Measurements from ENCODE around the gene PROCR. TPM values are rescaled to one million over a fixed set of nuclear protein-coding genes. Genes with fewer than 3 reads are reported as not detected.

Gene PROCR
- total RNA-seq, 2 experiments from 2014 or later: not detected

DNA sequence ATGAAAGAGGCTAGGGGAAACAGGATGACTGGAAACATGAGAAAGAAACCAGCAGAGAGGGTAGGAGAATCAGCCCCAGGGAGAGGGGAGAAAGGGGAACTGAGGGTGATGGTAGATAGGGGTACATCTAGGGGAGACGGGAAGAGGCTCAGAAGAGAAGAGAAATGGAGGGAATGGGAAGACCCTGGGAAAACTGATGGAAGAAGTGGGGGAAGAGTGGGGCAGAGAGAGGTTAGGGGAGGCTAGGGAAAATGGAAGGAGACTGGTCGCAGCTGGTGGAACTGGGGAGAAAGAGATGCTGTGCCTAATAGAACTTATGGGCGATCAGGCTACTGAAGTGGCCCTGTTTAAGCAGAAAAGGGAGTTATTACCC lies 548 bp downstream of the PROCR start:
- Histone ChIP-seq H2AFZ (ENCODE audit: low read length) (peak overlapping the region; percentile 53; the same call in 1 of the 2 replicates), H3K9me3 (ENCODE audit: low read length) (no peaks in the 10 kb centered on the region), H3K36me3 (ENCODE audit: insufficient read depth, low read length) (no peaks in the 10 kb centered on the region), H3K79me2 (ENCODE audit: insufficient read depth, low read depth, low read length) (no peaks in the 10 kb centered on the region), H3K27ac (ENCODE audit: low read depth, low read length, poor library complexity, severe bottlenecking) (no peak overlapping the region), H4K20me1 (ENCODE audit: insufficient read depth, low read length) (no peaks in the 10 kb centered on the region), H3K4me3 (ENCODE audit: low read depth, low read length, poor library complexity, severe bottlenecking) (no peak overlapping the region), H3K4me2 (ENCODE audit: low read length) (no peak overlapping the region), H3K9me2 (ENCODE audit: insufficient read depth, low read length) (no peaks in the 10 kb centered on the region), H3K4me1 (ENCODE audit: insufficient read depth, low read length, poor library complexity, severe bottlenecking) (no peaks in the 10 kb centered on the region)
- TF ChIP-seq, protein P1, sequence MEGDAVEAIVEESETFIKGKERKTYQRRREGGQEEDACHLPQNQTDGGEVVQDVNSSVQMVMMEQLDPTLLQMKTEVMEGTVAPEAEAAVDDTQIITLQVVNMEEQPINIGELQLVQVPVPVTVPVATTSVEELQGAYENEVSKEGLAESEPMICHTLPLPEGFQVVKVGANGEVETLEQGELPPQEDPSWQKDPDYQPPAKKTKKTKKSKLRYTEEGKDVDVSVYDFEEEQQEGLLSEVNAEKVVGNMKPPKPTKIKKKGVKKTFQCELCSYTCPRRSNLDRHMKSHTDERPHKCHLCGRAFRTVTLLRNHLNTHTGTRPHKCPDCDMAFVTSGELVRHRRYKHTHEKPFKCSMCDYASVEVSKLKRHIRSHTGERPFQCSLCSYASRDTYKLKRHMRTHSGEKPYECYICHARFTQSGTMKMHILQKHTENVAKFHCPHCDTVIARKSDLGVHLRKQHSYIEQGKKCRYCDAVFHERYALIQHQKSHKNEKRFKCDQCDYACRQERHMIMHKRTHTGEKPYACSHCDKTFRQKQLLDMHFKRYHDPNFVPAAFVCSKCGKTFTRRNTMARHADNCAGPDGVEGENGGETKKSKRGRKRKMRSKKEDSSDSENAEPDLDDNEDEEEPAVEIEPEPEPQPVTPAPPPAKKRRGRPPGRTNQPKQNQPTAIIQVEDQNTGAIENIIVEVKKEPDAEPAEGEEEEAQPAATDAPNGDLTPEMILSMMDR (conservative IDR thresholded peaks at IDR 0.05; ENCODE audit: low read length): no peak
- TF ChIP-seq EZH2phosphoT487 (IDR thresholded peaks at IDR 0.05; ENCODE audit: borderline replicate concordance, low read depth, low read length): no peak
- DNase-seq (ENCODE audit: low spot score): no peak
- POLR2A ChIA-PET: no interaction called here
- CTCF ChIA-PET (ENCODE audit: unreplicated experiment): no interaction called here
- intact Hi-C loops (cut with micrococcal nuclease; ENCODE audit: unreplicated experiment): no loop called here
- BruUV-seq (replicated peaks): no TSS peak

DNA sequence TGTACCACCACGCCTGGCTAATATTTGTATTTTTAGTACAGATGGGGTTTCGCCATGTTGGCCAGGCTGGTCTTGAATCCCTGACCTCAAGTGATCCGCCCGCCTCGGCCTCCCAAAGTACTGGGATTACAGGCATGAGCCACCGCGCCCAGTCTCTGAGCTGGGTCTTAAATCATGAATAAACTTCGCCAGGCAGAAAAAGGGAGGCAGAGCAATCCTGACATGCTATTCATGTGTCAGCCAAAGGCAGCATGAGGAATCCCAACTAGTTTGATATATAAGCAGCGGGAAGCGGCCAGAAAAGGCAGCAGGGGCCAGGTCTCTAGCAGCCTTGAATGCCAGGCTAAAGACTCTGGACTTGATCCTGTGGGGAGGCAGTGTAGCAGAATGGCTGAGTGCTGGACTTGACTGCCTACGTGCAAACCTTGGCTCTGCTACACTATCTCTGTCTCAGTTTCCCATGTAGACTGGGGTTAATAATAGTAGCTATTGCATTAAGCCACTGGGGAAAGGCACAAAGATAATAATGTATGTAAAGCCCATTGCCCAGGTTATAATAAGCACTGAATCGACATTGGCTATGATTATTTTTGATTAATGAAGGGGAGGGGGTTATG lies 1.8 kb downstream of the PROCR start:
- Histone ChIP-seq H3K36me3 (ENCODE audit: insufficient read depth, low read length) (no peaks in the 10 kb centered on the region), H3K9me3 (ENCODE audit: low read length) (no peaks in the 10 kb centered on the region), H3K4me2 (ENCODE audit: low read length) (no peak overlapping the region), H2AFZ (ENCODE audit: low read length) (no peak overlapping the region), H3K27ac (ENCODE audit: low read depth, low read length, poor library complexity, severe bottlenecking) (no peak overlapping the region), H3K9me2 (ENCODE audit: insufficient read depth, low read length) (no peaks in the 10 kb centered on the region), H4K20me1 (ENCODE audit: insufficient read depth, low read length) (no peaks in the 10 kb centered on the region), H3K79me2 (ENCODE audit: insufficient read depth, low read depth, low read length) (no peaks in the 10 kb centered on the region), H3K4me1 (ENCODE audit: insufficient read depth, low read length, poor library complexity, severe bottlenecking) (no peaks in the 10 kb centered on the region), H3K4me3 (ENCODE audit: low read depth, low read length, poor library complexity, severe bottlenecking) (no peak overlapping the region)
- BruUV-seq (replicated peaks): no TSS peak
- POLR2A ChIA-PET: interaction anchor here (0.6 kb wide), 1 partner anchor 1780 kb away, joined by 5 read pairs; no protein-coding TSS in a partner anchor
- DNase-seq (ENCODE audit: low spot score): no peak
- CTCF ChIA-PET (ENCODE audit: unreplicated experiment): no interaction called here
- intact Hi-C loops (cut with micrococcal nuclease; ENCODE audit: unreplicated experiment): no loop called here
- TF ChIP-seq EZH2phosphoT487 (IDR thresholded peaks at IDR 0.05; ENCODE audit: borderline replicate concordance, low read depth, low read length): no peak
- TF ChIP-seq, protein P1 (conservative IDR thresholded peaks at IDR 0.05; ENCODE audit: low read length): no peak

DNA sequence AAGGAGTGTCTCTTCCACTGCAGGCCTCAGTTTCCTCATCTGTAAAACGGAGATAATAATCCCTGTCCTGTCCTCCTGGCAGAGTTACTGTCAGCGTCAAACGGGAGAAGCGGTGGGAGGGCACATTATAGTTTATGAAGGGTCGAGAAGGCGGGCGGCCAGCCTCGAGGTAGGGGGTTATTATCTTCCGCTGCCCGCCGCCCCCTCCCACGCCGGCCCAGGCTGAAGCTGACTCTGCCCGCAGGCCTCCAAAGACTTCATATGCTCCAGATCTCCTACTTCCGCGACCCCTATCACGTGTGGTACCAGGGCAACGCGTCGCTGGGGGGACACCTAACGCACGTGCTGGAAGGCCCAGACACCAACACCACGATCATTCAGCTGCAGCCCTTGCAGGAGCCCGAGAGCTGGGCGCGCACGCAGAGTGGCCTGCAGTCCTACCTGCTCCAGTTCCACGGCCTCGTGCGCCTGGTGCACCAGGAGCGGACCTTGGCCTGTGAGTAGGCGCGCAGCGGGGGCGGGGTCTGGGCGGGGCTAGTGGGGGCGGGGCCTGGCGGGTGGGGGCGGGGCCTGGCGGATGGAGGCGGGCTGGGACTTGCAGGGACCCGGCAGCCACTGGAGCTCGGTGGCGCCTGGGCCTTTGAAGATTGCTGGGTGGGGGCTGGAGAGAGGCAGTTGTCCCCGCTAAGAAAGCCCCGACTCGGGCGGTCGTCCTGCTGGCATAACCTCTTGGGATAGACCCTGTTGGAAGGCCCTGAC lies 2.8 kb downstream of the PROCR start:
- H3K79me2 ChIP-seq (ENCODE audit: insufficient read depth, low read depth, low read length): no peaks in the 10 kb centered on the region
- CTCF ChIA-PET (ENCODE audit: unreplicated experiment): no interaction called here
- no peaks in the 10 kb centered on the region for H3K36me3 ChIP-seq (ENCODE audit: insufficient read depth, low read length)
- TF ChIP-seq, protein P1 (conservative IDR thresholded peaks at IDR 0.05; ENCODE audit: low read length): no peak
- no peak for TF ChIP-seq EZH2phosphoT487 (IDR thresholded peaks at IDR 0.05; ENCODE audit: borderline replicate concordance, low read depth, low read length)
- DNase-seq (ENCODE audit: low spot score): no peak
- H3K9me2 ChIP-seq (ENCODE audit: insufficient read depth, low read length): no peaks in the 10 kb centered on the region
- no peak overlapping the region for H2AFZ ChIP-seq (ENCODE audit: low read length)
- H3K9me3 ChIP-seq (ENCODE audit: low read length): no peaks in the 10 kb centered on the region
- H4K20me1 ChIP-seq (ENCODE audit: insufficient read depth, low read length): no peaks in the 10 kb centered on the region
- H3K4me2 ChIP-seq (ENCODE audit: low read length): no peak overlapping the region
- H3K27ac ChIP-seq (ENCODE audit: low read depth, low read length, poor library complexity, severe bottlenecking): no peak overlapping the region
- no peaks in the 10 kb centered on the region for H3K4me1 ChIP-seq (ENCODE audit: insufficient read depth, low read length, poor library complexity, severe bottlenecking)
- no TSS peak for BruUV-seq (replicated peaks)
- POLR2A ChIA-PET: interaction anchor here (0.6 to 0.7 kb wide), 2 partner anchors 19 to 27 kb away, joined by 4 to 7 read pairs; partner anchors contain the start of gene EDEM2
- intact Hi-C loops (cut with micrococcal nuclease; ENCODE audit: unreplicated experiment): no loop called here
- no peak overlapping the region for H3K4me3 ChIP-seq (ENCODE audit: low read depth, low read length, poor library complexity, severe bottlenecking)
